Vagina (tissue), 2 donors: ENCODE data around the gene MSL2.

Experiments
- CTCF ChIP-seq, 3 experiments: fragments of 450-650 bp in 2 of 3; fragments of 200-600 bp in 1 of 3; sonication (generic) in 1 of 3; IDR thresholded peaks; one replicate each; pipeline ENCODE4 v1.5.1; 2017 to 2019; ENCODE audit warnings: antibody characterized with exemption in 3 of 3, mild to moderate bottlenecking in 2 of 3, moderate library complexity in 2 of 3
- POLR2A ChIP-seq, 2 donors: fragments of 450-650 bp; IDR thresholded peaks; one replicate each; pipeline ENCODE4 v1.6.1; 2017; ENCODE audit warnings: antibody characterized with exemption in 2 of 2, mild to moderate bottlenecking in 2 of 2, moderate library complexity in 2 of 2
- POLR2AphosphoS5 ChIP-seq, 2 donors: sonication (generic); formaldehyde crosslinking; IDR thresholded peaks; one replicate each; pipeline ENCODE4 v1.9.0; 2017; ENCODE audit warnings: antibody characterized with exemption in 2 of 2, mild to moderate bottlenecking in 2 of 2, low read depth in 1 of 2; ENCODE audit not compliant: insufficient read depth in 1 of 2

- TF ChIP-seq POLR2A (IDR thresholded peaks at IDR 0.05), result no peak
- no peak for TF ChIP-seq CTCF (IDR thresholded peaks at IDR 0.05)
- no peak for TF ChIP-seq POLR2AphosphoS5 (IDR thresholded peaks at IDR 0.05; ENCODE audit: insufficient read depth in 1 of 2, low read depth in 1 of 2)
Observed at GRCh38 chr3:136237961-136238649, 42.0 kb upstream of the MSL2 start.
